Activated T-helper 1 cell treated with Interleukin-2 at 50 U/mL for 16 hours (primary cell): Measurements from ENCODE around the gene FCHSD2.
"Not testable (repeated sequence)": the region's sequence is repeated elsewhere in the genome, so short reads cannot be mapped to it uniquely, and the experiment has no call there.

ENCODE experiments used
- DNase-seq: peaks from one replicate; pipeline ENCODE4 v3.0.0-alpha.2; 2020; ENCODE audit warnings: low read depth

Gene FCHSD2

DNA sequence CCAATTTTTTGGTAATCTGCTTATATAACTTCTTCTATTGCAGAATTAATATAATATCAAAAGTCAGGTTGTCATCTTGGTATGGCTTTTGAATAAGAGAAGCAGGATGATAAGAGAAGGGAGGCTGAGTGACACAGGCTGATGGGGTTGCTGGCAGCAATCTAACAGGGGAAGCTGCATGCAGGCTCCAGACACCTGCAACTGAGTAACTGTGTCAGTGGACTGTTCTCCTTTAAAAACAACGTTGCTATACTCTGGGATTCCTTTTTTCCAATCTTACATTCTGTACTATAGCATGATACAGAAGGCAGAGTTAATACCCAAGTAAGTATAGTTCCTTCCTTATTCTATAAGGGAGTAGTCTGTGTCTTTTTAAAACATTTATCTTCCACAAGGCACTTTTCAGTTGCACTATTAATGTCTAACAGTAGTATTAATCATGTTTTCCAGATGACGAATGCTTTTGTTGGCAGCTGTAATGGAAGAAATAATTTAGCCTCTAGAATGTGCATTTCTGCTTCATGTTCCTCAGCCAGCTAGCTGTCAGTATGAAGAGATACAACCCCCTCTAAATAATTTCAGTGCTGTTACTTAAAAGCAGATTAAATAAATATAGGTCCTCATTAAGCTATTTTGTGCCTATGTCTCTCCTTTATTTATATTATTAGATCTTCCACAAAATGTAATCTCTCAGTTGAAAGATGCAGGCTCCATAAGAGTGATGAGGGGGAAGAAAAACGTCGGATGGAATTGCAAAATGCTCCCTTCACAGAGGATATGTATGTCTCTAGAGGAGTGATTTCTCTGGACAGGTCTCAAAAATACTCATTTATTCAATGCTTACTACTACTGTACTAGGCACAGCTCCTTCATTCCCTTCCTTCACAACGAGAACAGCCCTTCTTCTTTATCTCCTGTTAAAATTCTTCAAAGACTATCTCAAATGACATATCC is 277.1 kb downstream of the FCHSD2 start:
- DNase-seq: no peak

DNA sequence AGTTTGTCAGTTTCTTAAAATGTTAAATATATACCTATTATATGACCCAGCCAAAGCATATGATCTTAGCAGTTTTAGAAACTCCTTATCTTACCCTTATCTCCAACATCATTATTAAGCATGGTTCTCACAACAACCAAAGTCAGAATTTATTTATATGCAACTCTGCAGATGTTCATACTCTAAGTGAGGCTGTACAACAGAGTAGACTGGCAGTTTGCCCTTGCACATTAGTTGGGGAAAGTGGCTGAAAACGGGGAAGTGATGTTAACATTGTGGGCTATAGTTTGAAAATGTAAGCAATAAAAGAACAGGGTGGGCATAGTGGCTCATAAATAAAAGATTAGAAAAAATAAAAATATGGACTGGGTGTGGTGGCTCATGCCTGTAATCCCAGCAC is 278.2 kb downstream of the FCHSD2 start:
- no peak for DNase-seq

GRCh38 chr11:72863091-72863490 is 279.0 kb downstream of the FCHSD2 start:
- DNase-seq: no peak

DNA sequence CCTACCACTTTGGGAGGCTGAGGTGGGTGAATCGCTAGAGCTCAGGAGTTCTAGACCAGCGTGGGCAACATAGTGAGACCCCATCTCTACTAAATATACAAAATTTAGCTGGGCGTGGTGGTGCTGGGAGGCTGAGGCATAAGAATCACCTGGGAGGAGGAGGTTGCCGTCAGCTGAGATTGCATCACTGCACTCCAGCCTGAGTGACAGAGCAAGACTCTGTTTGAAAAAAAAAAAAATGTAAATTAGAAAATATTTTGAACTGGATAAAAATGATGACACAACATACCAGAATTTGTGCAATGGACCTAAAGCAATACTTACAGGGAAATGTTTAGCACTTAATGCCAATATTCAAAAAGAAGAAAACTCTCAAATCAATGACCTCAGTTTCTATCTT is 281.5 kb downstream of the FCHSD2 start:
- no peak for DNase-seq

DNA sequence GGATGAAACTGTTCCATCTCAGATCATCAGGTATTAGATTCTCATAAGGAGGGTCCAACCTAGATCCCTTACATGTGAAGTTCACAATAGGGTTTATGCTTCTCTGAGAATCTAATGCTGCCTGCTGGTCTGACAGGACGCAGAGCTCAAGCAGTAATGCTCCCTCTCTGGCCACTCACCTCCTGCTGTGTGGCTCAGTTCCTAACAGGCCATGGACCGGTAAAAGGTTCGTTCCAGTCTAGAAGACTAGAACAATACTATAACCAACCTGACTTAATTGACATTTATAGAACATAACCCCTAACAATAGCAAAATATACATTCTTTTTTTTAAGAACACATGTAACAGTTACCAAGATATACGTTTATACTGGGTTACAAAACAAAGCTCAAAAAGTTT is 282.1 kb downstream of the FCHSD2 start:
- DNase-seq: no peak

DNA sequence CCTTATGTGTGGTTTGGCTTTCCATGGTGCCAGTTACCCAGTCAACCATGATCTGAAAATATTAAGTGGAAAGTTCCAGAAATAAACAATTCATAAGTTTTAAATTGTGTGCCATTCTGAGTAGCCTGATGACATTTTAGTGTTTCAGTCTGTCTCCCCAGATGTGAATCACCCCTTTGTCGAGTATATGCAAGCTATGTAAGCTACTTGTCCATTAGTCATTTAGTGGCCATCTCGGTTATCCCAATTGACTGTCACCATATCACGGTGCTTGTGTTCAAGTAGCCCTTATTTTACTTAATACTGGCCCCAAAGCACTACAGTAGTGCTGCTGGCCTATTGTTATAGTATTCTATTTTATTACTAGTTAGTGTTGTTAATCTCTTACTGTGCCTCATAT is 283.0 kb downstream of the FCHSD2 start:
- no peak for DNase-seq

DNA sequence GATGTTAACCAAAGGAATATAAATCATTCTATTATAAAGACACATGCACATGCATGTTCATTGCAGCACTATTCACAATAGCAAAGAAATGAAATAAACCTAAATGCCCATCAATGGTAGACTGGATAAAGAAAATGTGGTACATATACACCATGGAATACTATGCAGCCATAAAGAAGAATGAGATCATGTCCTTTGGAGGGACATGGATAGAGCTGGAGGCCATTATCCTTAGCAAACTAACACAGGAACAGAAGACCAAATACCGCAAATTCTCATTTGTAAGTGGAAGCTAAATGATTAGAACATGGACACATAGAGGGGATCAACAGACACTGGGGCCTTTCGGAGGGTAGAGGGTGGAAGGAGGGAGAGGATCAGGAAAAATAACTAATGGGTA is 283.9 kb downstream of the FCHSD2 start:
- not testable (repeated sequence) for DNase-seq

GRCh38 chr11:72856551-72857345 is 285.4 kb downstream of the FCHSD2 start:
- no peak for DNase-seq

GRCh38 chr11:72856065-72856464 is 286.1 kb downstream of the FCHSD2 start:
- DNase-seq: no peak

DNA sequence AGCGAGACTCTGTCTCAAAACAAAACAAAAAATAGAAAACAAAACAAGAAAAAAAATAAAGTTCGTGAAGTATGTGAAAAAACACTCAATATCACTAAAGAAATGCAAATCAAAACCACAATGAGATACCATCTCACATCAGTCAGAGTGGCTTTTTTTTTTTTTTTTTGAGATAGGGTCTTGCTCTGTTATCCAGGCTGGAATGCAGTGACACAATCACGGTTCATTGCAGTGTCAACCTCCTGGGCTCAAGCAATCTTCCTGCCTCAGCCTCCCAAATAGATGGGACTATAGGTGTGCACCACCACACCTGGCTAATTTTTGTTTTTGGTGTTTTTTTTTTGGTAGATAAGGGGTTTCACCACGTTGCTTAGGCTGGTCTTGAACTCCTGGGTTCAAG is 290.4 kb downstream of the FCHSD2 start:
- no peak for DNase-seq

- DNase-seq: no peak
Measured at GRCh38 chr11:72850832-72851231, 291.3 kb downstream of the FCHSD2 start.

- no peak for DNase-seq
Measured at GRCh38 chr11:72848846-72849466, 293.2 kb downstream of the FCHSD2 start.

- DNase-seq: no peak
Measured at GRCh38 chr11:72844356-72844755, 297.8 kb downstream of the FCHSD2 start.

GRCh38 chr11:72842653-72843330 is 299.3 kb downstream of the FCHSD2 start:
- no peak for DNase-seq

GRCh38 chr11:72842126-72842525 is 300.0 kb downstream of the FCHSD2 start:
- no peak for DNase-seq

DNA sequence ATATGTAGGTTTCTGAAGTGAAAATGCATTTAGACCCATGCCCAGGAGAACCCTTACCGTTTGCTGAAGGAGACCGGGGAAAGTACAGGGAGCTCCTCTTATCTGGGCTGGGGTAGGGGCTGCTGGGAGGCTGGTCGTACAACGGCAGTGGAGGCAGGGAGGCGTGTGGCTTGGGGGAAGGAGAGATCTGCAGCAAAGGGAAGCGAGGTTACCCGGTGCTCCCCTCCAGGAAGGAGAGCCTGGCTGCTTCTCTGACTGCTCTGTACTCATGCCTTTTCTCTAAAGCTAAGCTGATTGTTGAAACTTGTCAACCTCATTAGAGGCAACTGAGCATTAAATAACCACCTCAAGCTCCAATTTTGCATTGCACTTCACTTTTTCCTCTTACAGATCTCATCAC is 300.7 kb downstream of the FCHSD2 start:
- no peak for DNase-seq

- DNase-seq: no peak
Measured at GRCh38 chr11:72840780-72841179, 301.3 kb downstream of the FCHSD2 start.

DNA sequence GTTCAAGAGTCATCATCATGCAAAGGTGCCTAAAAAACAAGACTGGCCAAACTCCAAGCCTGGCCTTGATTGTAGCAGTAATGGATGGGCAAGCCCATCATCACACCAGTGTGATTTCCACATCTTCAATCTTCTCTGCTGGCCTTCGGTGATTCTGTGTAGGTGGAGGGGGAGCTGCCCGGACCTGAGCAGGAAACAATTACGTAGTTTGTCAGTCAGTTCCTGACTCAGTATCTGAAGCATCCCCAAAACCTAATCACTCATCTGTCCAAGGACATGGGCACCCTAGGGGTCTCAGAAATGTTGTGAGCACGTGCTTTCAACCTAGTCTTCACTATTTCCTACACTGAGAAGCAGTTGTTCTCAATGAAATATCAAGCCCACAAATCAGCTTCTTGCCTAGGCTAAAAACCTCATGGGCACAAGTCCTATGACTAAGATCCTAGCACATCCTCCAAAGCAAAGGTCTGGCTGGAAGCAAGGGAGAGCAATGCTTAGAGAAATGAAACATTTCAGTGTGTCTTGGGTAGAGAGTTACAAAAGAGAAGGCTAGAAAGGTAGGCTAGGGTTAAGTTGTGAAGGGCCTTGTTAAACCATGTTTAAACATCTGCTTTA is 303.3 kb downstream of the FCHSD2 start:
- no peak for DNase-seq

GRCh38 chr11:72836111-72836510 is 306.0 kb downstream of the FCHSD2 start:
- no peak for DNase-seq

DNA sequence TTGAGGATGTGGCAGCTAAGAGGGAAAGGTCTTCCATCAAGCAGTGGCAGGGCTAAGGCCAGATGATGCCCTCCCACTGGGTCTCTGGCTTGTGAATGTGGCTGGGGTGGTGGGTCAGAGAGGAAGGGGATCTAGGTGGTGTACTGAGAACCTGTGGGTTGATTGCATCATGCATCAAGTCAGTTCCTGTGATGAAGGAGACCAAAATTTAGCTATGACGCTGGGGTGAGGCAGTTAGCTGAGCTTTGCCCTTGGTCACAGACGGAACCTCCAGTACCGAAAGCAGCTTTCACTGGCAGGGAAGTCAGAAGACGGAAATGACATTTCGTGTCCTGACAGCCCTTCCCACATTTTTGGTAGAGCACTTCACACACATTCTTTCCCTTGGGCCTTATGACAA is 307.2 kb downstream of the FCHSD2 start:
- no peak for DNase-seq

DNA sequence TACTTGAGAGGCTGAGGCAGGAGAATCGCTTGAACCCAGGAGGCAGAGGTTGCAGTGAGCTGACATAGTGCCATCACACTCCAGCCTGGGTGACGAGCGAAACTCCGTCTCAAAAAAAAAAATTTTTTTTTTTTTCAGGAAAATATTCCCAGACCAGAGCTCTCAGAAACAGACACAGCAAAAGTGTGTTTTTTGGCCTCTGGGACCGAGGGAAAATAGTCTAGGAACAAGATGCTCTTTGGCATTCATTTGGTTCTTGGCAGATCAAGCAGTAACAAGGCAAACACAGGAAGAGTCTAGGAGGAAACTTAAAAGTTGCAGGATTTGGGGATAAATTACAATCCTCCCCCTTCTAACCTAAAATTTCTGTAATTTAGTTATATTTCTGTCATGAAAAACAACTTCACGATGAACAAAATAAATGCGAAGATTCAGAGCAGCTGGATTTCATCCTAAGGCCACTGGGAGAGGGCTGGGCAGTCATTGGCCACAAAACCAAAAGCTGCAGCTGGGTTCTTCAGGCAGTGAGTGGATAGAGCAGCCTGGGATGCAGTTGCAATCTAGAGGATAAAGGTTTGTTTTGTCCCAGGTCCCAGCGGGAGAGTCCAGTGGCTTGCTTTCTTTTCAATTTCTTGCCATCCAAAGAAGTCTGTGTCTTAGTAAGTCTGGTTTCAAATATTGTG is 308.2 kb downstream of the FCHSD2 start:
- no peak for DNase-seq
